ENCODE results near the gene PIGH.

- TF ChIP-seq, protein P1, sequence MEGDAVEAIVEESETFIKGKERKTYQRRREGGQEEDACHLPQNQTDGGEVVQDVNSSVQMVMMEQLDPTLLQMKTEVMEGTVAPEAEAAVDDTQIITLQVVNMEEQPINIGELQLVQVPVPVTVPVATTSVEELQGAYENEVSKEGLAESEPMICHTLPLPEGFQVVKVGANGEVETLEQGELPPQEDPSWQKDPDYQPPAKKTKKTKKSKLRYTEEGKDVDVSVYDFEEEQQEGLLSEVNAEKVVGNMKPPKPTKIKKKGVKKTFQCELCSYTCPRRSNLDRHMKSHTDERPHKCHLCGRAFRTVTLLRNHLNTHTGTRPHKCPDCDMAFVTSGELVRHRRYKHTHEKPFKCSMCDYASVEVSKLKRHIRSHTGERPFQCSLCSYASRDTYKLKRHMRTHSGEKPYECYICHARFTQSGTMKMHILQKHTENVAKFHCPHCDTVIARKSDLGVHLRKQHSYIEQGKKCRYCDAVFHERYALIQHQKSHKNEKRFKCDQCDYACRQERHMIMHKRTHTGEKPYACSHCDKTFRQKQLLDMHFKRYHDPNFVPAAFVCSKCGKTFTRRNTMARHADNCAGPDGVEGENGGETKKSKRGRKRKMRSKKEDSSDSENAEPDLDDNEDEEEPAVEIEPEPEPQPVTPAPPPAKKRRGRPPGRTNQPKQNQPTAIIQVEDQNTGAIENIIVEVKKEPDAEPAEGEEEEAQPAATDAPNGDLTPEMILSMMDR (IDR thresholded peaks at IDR 0.05), result no peak
- TF ChIP-seq POLR2A (IDR thresholded peaks at IDR 0.05), result no peak
Measured at GRCh38 chr14:67549734-67550133, 50.3 kb downstream of the PIGH start.
